A549 (cell line): ENCODE measurements around the gene DIP2C. TPM values are rescaled to one million over a fixed set of nuclear protein-coding genes. Genes with fewer than 3 reads are reported as not detected.

Experiments
- ATAC-seq, 2 experiments: fragments of 200-7000 bp in 1 of 2; fragments of >200 bp in 1 of 2; cut with Nextera tagmentation in 1 of 2; cut with Tn5 transposase in 1 of 2; 3 replicates each; pipeline versions ENCODE4 v1.8.0 to v1.9.1; 2018 to 2020; ENCODE audit warnings: mild to moderate bottlenecking in 1 of 2, moderate library complexity in 1 of 2
- CTCF ChIA-PET: fragments of 300-600 bp; sonication (Branson Sonifier 250); formaldehyde crosslinking; extraction: SDS; loops from one replicate; lab custom pipeline; 2021; ENCODE audit warnings: antibody characterized with exemption, inconsistent platforms; lab: Yijun Ruan, JAX
- POLR2A ChIA-PET: fragments of 350-600 bp; formaldehyde crosslinking; extraction: SDS; loops from one replicate; lab custom pipeline; 2021; ENCODE audit warnings: antibody characterized with exemption, inconsistent platforms; lab: Yijun Ruan, JAX
- DNase-seq, 2 experiments: peaks; one replicate each; pipeline versions ENCODE4 v3.0.0 to v3.0.0-alpha.2; 2011 to 2016; ENCODE audit warnings: low read depth in 1 of 2, low spot score in 1 of 2
- FAIRE-seq: peaks from 2 replicates; lab custom pipeline; 2011; peaks lifted over from hg19 to GRCh38; lab: Jason Lieb, UNC
- H3K27ac ChIP-seq, 2 experiments: fragments of >200 bp; sonication (Bioruptor Twin); formaldehyde crosslinking; 3 replicates each; pipeline ENCODE4 v1.5.1; 2016 to 2017
- H3K4me1 ChIP-seq: fragments of >200 bp; sonication (Bioruptor Twin); formaldehyde crosslinking; 3 replicates; pipeline ENCODE4 v1.6.1; 2016
- H3K4me2 ChIP-seq: fragments of >200 bp; sonication (Bioruptor Twin); formaldehyde crosslinking; 3 replicates; pipeline ENCODE4 v1.6.1; 2016
- H3K4me3 ChIP-seq: fragments of >200 bp; sonication (Bioruptor Twin); formaldehyde crosslinking; 3 replicates; pipeline ENCODE4 v1.5.1; 2016
- H3K9me3 ChIP-seq: fragments of >200 bp; sonication (Bioruptor Twin); formaldehyde crosslinking; 3 replicates; pipeline ENCODE4 v1.6.1; 2016
- ATOH8 ChIP-seq: fragments of 250-450 bp; sonication (Bioruptor Pico); IDR thresholded peaks from 2 replicates; pipeline ENCODE4 v1.5.0; 2020; ENCODE audit warnings: low read depth, mild to moderate bottlenecking, moderate library complexity
- BCL3 ChIP-seq: fragments of >200 bp; sonication (Bioruptor Twin); formaldehyde crosslinking; IDR thresholded peaks from 3 replicates; pipeline ENCODE4 v1.6.1; 2016
- CHD2 ChIP-seq: fragments of 150-350 bp; IDR thresholded peaks from 2 replicates; pipeline ENCODE4 v1.6.1; 2014; ENCODE audit warnings: low read length; ENCODE audit not compliant: partially characterized antibody
- CTCF ChIP-seq: fragments of >200 bp; sonication (Bioruptor Twin); formaldehyde crosslinking; IDR thresholded peaks from 3 replicates; pipeline ENCODE4 v1.5.1; 2016
- EHF ChIP-seq: fragments of 250-450 bp; sonication (Bioruptor Pico); IDR thresholded peaks from 2 replicates; pipeline ENCODE4 v1.5.0; 2020; ENCODE audit warnings: mild to moderate bottlenecking
- ELK1 ChIP-seq: fragments of 150-350 bp; IDR thresholded peaks from 2 replicates; pipeline ENCODE4 v1.6.1; 2014; ENCODE audit warnings: low read depth, mild to moderate bottlenecking, low read length
- ESRRA ChIP-seq: fragments of 150-350 bp; IDR thresholded peaks from 2 replicates; pipeline ENCODE4 v1.6.1; 2014; ENCODE audit warnings: mild to moderate bottlenecking, low read length, borderline replicate concordance
- FOSB ChIP-seq: fragments of 250-450 bp; sonication (Bioruptor Pico); IDR thresholded peaks from 2 replicates; pipeline ENCODE4 v1.5.0; 2020; ENCODE audit warnings: mild to moderate bottlenecking, moderate library complexity
- FOSL2 ChIP-seq, 2 experiments: fragments of 450-650 bp in 1 of 2; fragments of >200 bp in 1 of 2; sonication (Bioruptor Twin) in 1 of 2; formaldehyde crosslinking; IDR thresholded peaks; 2 replicates each; pipeline versions ENCODE4 v1.5.0 to v1.6.1; 2016 to 2020; ENCODE audit warnings: mild to moderate bottlenecking in 1 of 2, moderate library complexity in 1 of 2
- FOXS1 ChIP-seq: fragments of 250-450 bp; sonication (Bioruptor Pico); IDR thresholded peaks from 2 replicates; pipeline ENCODE4 v1.5.0; 2020; ENCODE audit warnings: mild to moderate bottlenecking, moderate library complexity
- HDAC2 ChIP-seq: fragments of 200-600 bp; sonication (generic); IDR thresholded peaks from 2 replicates; pipeline ENCODE4 v1.6.1; 2016
- HEYL ChIP-seq: fragments of 250-450 bp; sonication (Bioruptor Pico); IDR thresholded peaks from 2 replicates; pipeline ENCODE4 v1.8.0; 2021; ENCODE audit warnings: mild to moderate bottlenecking, moderate library complexity
- HMGXB4 ChIP-seq: fragments of 250-450 bp; sonication (Bioruptor Pico); IDR thresholded peaks from 2 replicates; pipeline ENCODE4 v1.5.0; 2021; ENCODE audit warnings: mild to moderate bottlenecking, moderate library complexity, borderline replicate concordance
- HOXA7 ChIP-seq: fragments of 250-450 bp; sonication (Bioruptor Pico); IDR thresholded peaks from 2 replicates; pipeline ENCODE4 v1.5.0; 2020; ENCODE audit warnings: mild to moderate bottlenecking, moderate library complexity
- HOXB5 ChIP-seq: fragments of 250-450 bp; sonication (Bioruptor Pico); IDR thresholded peaks from 2 replicates; pipeline ENCODE4 v1.5.0; 2020; ENCODE audit warnings: mild to moderate bottlenecking, moderate library complexity
- JUNB ChIP-seq: fragments of >200 bp; sonication (Bioruptor Twin); formaldehyde crosslinking; IDR thresholded peaks from 2 replicates; pipeline ENCODE4 v1.6.1; 2016
- KDM1A ChIP-seq: fragments of 200-600 bp; sonication (generic); IDR thresholded peaks from 2 replicates; pipeline ENCODE4 v1.6.1; 2016; ENCODE audit warnings: low read depth, mild to moderate bottlenecking
- KDM5A ChIP-seq: fragments of 200-600 bp; sonication (generic); IDR thresholded peaks from 2 replicates; pipeline ENCODE4 v1.6.1; 2016; ENCODE audit warnings: antibody characterized with exemption, mild to moderate bottlenecking
- MAFK ChIP-seq: fragments of 450-650 bp; IDR thresholded peaks from 2 replicates; pipeline ENCODE4 v1.6.1; 2014; ENCODE audit not compliant: partially characterized antibody
- MAX ChIP-seq: IDR thresholded peaks from 2 replicates; pipeline ENCODE4 v1.6.1; 2012
- MYC ChIP-seq: IDR thresholded peaks from 2 replicates; pipeline ENCODE4 v1.6.1; 2012; ENCODE audit warnings: mild to moderate bottlenecking, inconsistent platforms, low read length, improper control_type of control experiment, borderline replicate concordance
- NPAS2 ChIP-seq: fragments of 250-450 bp; sonication (Bioruptor Pico); IDR thresholded peaks from 2 replicates; pipeline ENCODE4 v1.8.0; 2022; ENCODE audit warnings: mild to moderate bottlenecking, moderate library complexity, borderline replicate concordance
- PBX3 ChIP-seq: IDR thresholded peaks from 2 replicates; pipeline ENCODE4 v1.6.1; 2012
- RCOR1 ChIP-seq: fragments of 150-350 bp; IDR thresholded peaks from 2 replicates; pipeline ENCODE4 v1.6.1; 2014; ENCODE audit warnings: antibody characterized with exemption, low read length, low read depth
- TP53 ChIP-seq: fragments of 250-450 bp; sonication (Bioruptor Pico); IDR thresholded peaks from 2 replicates; pipeline ENCODE4 v1.5.0; 2021; ENCODE audit warnings: mild to moderate bottlenecking, moderate library complexity
- ZFP36 ChIP-seq: fragments of 450-650 bp; IDR thresholded peaks from 2 replicates; pipeline ENCODE4 v1.6.1; 2014; ENCODE audit warnings: borderline replicate concordance; ENCODE audit not compliant: partially characterized antibody
- ZSCAN20 ChIP-seq: fragments of 250-450 bp; sonication (Bioruptor Pico); IDR thresholded peaks from 2 replicates; pipeline ENCODE4 v1.8.0; 2022; ENCODE audit warnings: mild to moderate bottlenecking, moderate library complexity
- WGBS: methylation state at CpG from one replicate; pipeline ENCODE4 v1.1.6; 2017; ENCODE audit errors: missing lambda C conversion rate; 5-methylcytosine and 5-hydroxymethylcytosine counted together
- polyA plus RNA-seq, 4 experiments: library from polyadenylated mRNA; depleted of rRNA in 3 of 4; stranded (reverse); fragments of >200 nt; fragmentation: RNase III in 1 of 4; extraction: RNeasy Plus Mini Kit Qiagen cat#74134 plus additional on column Dnase treatment in 1 of 4; gene quantifications; 2 replicates in 3 of 4; 3 replicates in 1 of 4; pipeline ENCODE4 v1.2.3, GENCODE V29; 2011 to 2017

DIP2C gene
- polyA plus RNA-seq, 2 of the 4 experiments (the other 2 are of a cell fraction), result 3.7 to 5.0 TPM

- no peak for TF ChIP-seq HMGXB4 (CRISPR knock-in tag)
- no peak for TF ChIP-seq MYC
These were observed 199.2 kb downstream of the DIP2C start (continued) for GRCh38 chr10:490256-490655.

- TF ChIP-seq NPAS2 (CRISPR knock-in tag) (no peak), BCL3 (no peak), HOXB5 (CRISPR knock-in tag) (no peak), HDAC2 (no peak), PBX3 (no peak), KDM1A (no peak), CHD2 (no peak), ZSCAN20 (CRISPR knock-in tag) (no peak), MAX (no peak), ATOH8 (no peak), EHF (CRISPR knock-in tag) (no peak), FOXS1 (no peak), TP53 (CRISPR knock-in tag) (no peak), HOXA7 (CRISPR knock-in tag) (no peak), ZFP36 (no peak)
- H3K9me3 ChIP-seq, result no peaks in the 10 kb centered on the region
- peaks cover 5% of the 10 kb centered on the region; the same call in 1 of the 3 replicates for H3K4me1 ChIP-seq
- FAIRE-seq, result no peak
- WGBS, result 96% methylated on average over 5 of the region's 11 CpGs
- no peak overlapping the region for H3K27ac ChIP-seq
- ChIA-PET CTCF (no interaction called here), POLR2A (no interaction called here)
- H3K4me2 ChIP-seq, result no peak overlapping the region
- no peak for DNase-seq
- ATAC-seq, result no peak
- no peak overlapping the region for H3K4me3 ChIP-seq
These were observed 200.1 kb downstream of the DIP2C start for GRCh38 chr10:489330-489729.

GRCh38 chr10:488933-489215 lies 200.6 kb downstream of the DIP2C start:
- Histone ChIP-seq H3K4me1 (peaks cover 5% of the 10 kb centered on the region; the same call in 1 of the 3 replicates), H3K4me3 (no peak overlapping the region), H3K9me3 (no peaks in the 10 kb centered on the region), H3K4me2 (no peak overlapping the region), H3K27ac (no peak overlapping the region)
- no peak for FAIRE-seq
- ChIA-PET POLR2A (no interaction called here), CTCF (no interaction called here)
- 90% methylated on average over 11 of the region's 11 CpGs for WGBS
- DNase-seq, result no peak
- ATAC-seq, result no peak
- TF ChIP-seq CTCF (no peak), HDAC2 (no peak), ELK1 (no peak), JUNB (no peak), RCOR1 (no peak), HEYL (CRISPR knock-in tag) (no peak), NPAS2 (CRISPR knock-in tag) (no peak), KDM5A (no peak), ESRRA (no peak), FOSB (no peak), HMGXB4 (CRISPR knock-in tag) (no peak), MAFK (no peak), FOSL2 (IDR thresholded peaks at IDR 0.05) (no peak), FOSL2 (CRISPR knock-in tag; IDR thresholded peaks at IDR 0.05) (no peak)
